ENCODE data around the gene TRIM44. TPM values are rescaled to one million over a fixed set of nuclear protein-coding genes. Genes with fewer than 3 reads are reported as not detected.
"Not testable (repeated sequence)": the region's sequence is repeated elsewhere in the genome, so short reads cannot be mapped to it uniquely, and the experiment has no call there.

TRIM44 gene
- polyA plus RNA-seq, 2 of the 4 experiments (the other 2 are of a cell fraction): 19.3 to 70.4 TPM

GRCh38 chr11:35771722-35772121 is 109.1 kb downstream of the TRIM44 start:
- ATAC-seq (no peak), FAIRE-seq (no peak), DNase-seq (ENCODE audit: low read depth in 1 of 2, low spot score in 1 of 2) (no peak)
- CTCF ChIA-PET: no interaction called here
- no peaks in the 10 kb centered on the region for H3K4me1 ChIP-seq
- POLR2A ChIA-PET: no interaction called here
- WGBS (ENCODE audit: missing lambda C conversion rate): 93% methylated on average over 5 of the region's 5 CpGs
- H3K4me2 ChIP-seq: no peak overlapping the region
- no peaks in the 10 kb centered on the region; the same call in 2 of the 3 replicates for H3K9me3 ChIP-seq
- TF ChIP-seq ELK1 (IDR thresholded peaks at IDR 0.05; ENCODE audit: low read depth, low read length) (no peak), KDM1A (IDR thresholded peaks at IDR 0.05; ENCODE audit: low read depth) (no peak), NFE2L2 (conservative IDR thresholded peaks at IDR 0.05; ENCODE audit: low read length) (no peak), CHD4 (IDR thresholded peaks at IDR 0.05; ENCODE audit: borderline replicate concordance) (no peak), ATOH8 (CRISPR knock-in tag; IDR thresholded peaks at IDR 0.05; ENCODE audit: low read depth) (no peak), CBX8 (IDR thresholded peaks at IDR 0.05) (no peak)
- H3K27ac ChIP-seq: no peak overlapping the region
- H3K4me3 ChIP-seq: no peak overlapping the region

- H3K4me2 ChIP-seq; H3K9me3 ChIP-seq; H3K27ac ChIP-seq; POLR2A ChIA-PET; DNase-seq (ENCODE audit: low read depth in 1 of 2, low spot score in 1 of 2); H3K4me1 ChIP-seq; H3K4me3 ChIP-seq; FAIRE-seq; ATAC-seq: not testable (repeated sequence)
- CTCF ChIA-PET: interaction anchor here (1.9 kb wide), 1 partner anchor 45 kb away, joined by 8 read pairs; no protein-coding TSS in a partner anchor
- WGBS (ENCODE audit: missing lambda C conversion rate): 60% methylated on average over 2 of the region's 3 CpGs
Observed at GRCh38 chr11:35777241-35777640, 114.7 kb downstream of the TRIM44 start.

- WGBS (ENCODE audit: missing lambda C conversion rate): 86% methylated on average over 8 of the region's 8 CpGs
- DNase-seq (ENCODE audit: low read depth in 1 of 2, low spot score in 1 of 2); H3K9me3 ChIP-seq; H3K4me2 ChIP-seq; ATAC-seq; H3K4me3 ChIP-seq; H3K4me1 ChIP-seq; FAIRE-seq; H3K27ac ChIP-seq; POLR2A ChIA-PET: not testable (repeated sequence)
- CTCF ChIA-PET: interaction anchor here (1.9 kb wide), 1 partner anchor 43 kb away, joined by 8 read pairs; no protein-coding TSS in a partner anchor
Observed at GRCh38 chr11:35778943-35779342, 116.4 kb downstream of the TRIM44 start.

DNA sequence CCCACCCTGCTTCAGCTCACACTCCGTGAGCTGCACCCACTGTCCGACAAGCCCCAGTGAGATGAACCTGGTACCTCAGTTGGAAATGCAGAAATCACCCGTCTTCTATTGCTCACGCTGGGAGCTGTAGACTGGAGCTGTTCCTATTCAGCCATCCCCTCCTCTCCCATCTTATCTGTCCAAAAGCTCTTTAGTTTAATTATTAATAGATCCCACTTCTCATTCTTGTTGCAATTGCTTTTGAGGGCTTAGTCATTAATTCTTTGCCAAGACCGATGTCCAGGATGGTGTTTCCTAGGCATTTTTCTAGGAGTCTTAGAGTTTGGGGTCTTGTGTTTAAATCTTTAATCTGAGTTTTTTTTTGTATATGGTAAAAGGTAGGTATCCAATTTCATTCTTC is 116.8 kb downstream of the TRIM44 start:
- FAIRE-seq: no peak
- no peak for TF ChIP-seq TP53 (CRISPR knock-in tag; IDR thresholded peaks at IDR 0.05)
- TF ChIP-seq GATA3 (IDR thresholded peaks at IDR 0.05; ENCODE audit: borderline replicate concordance): no peak
- no peak for TF ChIP-seq USF2 (IDR thresholded peaks at IDR 0.05)
- no peak for TF ChIP-seq E2F6 (IDR thresholded peaks at IDR 0.05; ENCODE audit: borderline replicate concordance, low read depth)
- no peak for TF ChIP-seq ZC3H11A (IDR thresholded peaks at IDR 0.05)
- TF ChIP-seq RNF2 (IDR thresholded peaks at IDR 0.05; ENCODE audit: borderline replicate concordance, low read depth): no peak
- TF ChIP-seq HOXB13 (CRISPR knock-in tag; IDR thresholded peaks at IDR 0.05; ENCODE audit: low read depth): no peak
- TF ChIP-seq, protein P1, sequence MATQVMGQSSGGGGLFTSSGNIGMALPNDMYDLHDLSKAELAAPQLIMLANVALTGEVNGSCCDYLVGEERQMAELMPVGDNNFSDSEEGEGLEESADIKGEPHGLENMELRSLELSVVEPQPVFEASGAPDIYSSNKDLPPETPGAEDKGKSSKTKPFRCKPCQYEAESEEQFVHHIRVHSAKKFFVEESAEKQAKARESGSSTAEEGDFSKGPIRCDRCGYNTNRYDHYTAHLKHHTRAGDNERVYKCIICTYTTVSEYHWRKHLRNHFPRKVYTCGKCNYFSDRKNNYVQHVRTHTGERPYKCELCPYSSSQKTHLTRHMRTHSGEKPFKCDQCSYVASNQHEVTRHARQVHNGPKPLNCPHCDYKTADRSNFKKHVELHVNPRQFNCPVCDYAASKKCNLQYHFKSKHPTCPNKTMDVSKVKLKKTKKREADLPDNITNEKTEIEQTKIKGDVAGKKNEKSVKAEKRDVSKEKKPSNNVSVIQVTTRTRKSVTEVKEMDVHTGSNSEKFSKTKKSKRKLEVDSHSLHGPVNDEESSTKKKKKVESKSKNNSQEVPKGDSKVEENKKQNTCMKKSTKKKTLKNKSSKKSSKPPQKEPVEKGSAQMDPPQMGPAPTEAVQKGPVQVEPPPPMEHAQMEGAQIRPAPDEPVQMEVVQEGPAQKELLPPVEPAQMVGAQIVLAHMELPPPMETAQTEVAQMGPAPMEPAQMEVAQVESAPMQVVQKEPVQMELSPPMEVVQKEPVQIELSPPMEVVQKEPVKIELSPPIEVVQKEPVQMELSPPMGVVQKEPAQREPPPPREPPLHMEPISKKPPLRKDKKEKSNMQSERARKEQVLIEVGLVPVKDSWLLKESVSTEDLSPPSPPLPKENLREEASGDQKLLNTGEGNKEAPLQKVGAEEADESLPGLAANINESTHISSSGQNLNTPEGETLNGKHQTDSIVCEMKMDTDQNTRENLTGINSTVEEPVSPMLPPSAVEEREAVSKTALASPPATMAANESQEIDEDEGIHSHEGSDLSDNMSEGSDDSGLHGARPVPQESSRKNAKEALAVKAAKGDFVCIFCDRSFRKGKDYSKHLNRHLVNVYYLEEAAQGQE (IDR thresholded peaks at IDR 0.05): no peak
- no peak for TF ChIP-seq KDM1A (IDR thresholded peaks at IDR 0.05; ENCODE audit: low read depth)
- no peak for TF ChIP-seq HEYL (CRISPR knock-in tag; IDR thresholded peaks at IDR 0.05)
- no peak for TF ChIP-seq KDM5A (IDR thresholded peaks at IDR 0.05)
- no peak for TF ChIP-seq ESRRA (IDR thresholded peaks at IDR 0.05; ENCODE audit: borderline replicate concordance, low read length)
- TF ChIP-seq HOXB5 (CRISPR knock-in tag; IDR thresholded peaks at IDR 0.05): no peak
- TF ChIP-seq RFX5 (IDR thresholded peaks at IDR 0.05): no peak
- POLR2A ChIA-PET: no interaction called here
- H3K9me3 ChIP-seq: peaks cover 8% of the 10 kb centered on the region
- H3K4me1 ChIP-seq: 0 out of 3 replicates have a peak, but pooled peaks cover 5% of the 10 kb centered on the region
- ATAC-seq: no peak
- no peak overlapping the region for H3K27ac ChIP-seq
- CTCF ChIA-PET: interaction anchor here (0.6 to 1.1 kb wide), 2 partner anchors 42 to 435 kb away, joined by 3 to 4 read pairs; no protein-coding TSS in a partner anchor
- WGBS (ENCODE audit: missing lambda C conversion rate): 95% methylated on average over 5 of the region's 5 CpGs
- H3K4me2 ChIP-seq: no peak overlapping the region
- no peak overlapping the region for H3K4me3 ChIP-seq
- no peak for DNase-seq (ENCODE audit: low read depth in 1 of 2, low spot score in 1 of 2)

Measured in A549 (cell line).